MM.1S (cell line): Measurements from ENCODE around the gene SEC16B.

Experiments used
- DNase-seq: peaks from one replicate; pipeline ENCODE4 v3.0.0-alpha.2; 2015
- H2AFZ ChIP-seq: fragments of 300-600 bp; sonication (generic); 2 replicates; pipeline ENCODE4 v1.6.0; 2016; ENCODE audit warnings: antibody characterized with exemption, low read length
- H3F3A ChIP-seq: fragments of 300-600 bp; sonication (generic); 2 replicates; pipeline ENCODE4 v1.6.1; 2016; ENCODE audit warnings: mild to moderate bottlenecking, antibody characterized with exemption, low read length, moderate library complexity, mixed read lengths; ENCODE audit not compliant: insufficient read depth
- H3K27ac ChIP-seq: fragments of 300-600 bp; sonication (generic); 2 replicates; pipeline ENCODE4 v1.5.1; 2016; ENCODE audit warnings: mild to moderate bottlenecking, low read length
- H3K27me3 ChIP-seq: fragments of 300-600 bp; sonication (generic); replicated peaks from 2 replicates; pipeline ENCODE4 v1.6.0; 2016; ENCODE audit warnings: low read length; ENCODE audit not compliant: insufficient read depth
- H3K36me3 ChIP-seq: fragments of 300-600 bp; sonication (generic); replicated peaks from 2 replicates; pipeline ENCODE4 v1.6.1; 2016; ENCODE audit warnings: mild to moderate bottlenecking, low read length, mixed read lengths; ENCODE audit not compliant: insufficient read depth
- H3K4me1 ChIP-seq: fragments of 300-600 bp; sonication (generic); 2 replicates; pipeline ENCODE4 v1.6.1; 2016; ENCODE audit warnings: low read length, mixed read lengths
- H3K4me2 ChIP-seq: fragments of 300-600 bp; sonication (generic); 2 replicates; pipeline ENCODE4 v1.6.0; 2016; ENCODE audit warnings: low read depth, low read length
- H3K4me3 ChIP-seq: fragments of 300-600 bp; sonication (generic); 2 replicates; pipeline ENCODE4 v1.5.1; 2016; ENCODE audit warnings: low read length, mixed read lengths
- H3K79me2 ChIP-seq: fragments of 300-600 bp; sonication (generic); 2 replicates; pipeline ENCODE4 v1.6.1; 2016; ENCODE audit warnings: mixed run types, low read length, mixed read lengths
- H3K9ac ChIP-seq: fragments of 300-600 bp; sonication (generic); 2 replicates; pipeline ENCODE4 v1.6.1; 2016; ENCODE audit warnings: low read length, mixed read lengths
- H3K9me2 ChIP-seq: fragments of 300-600 bp; sonication (generic); replicated peaks from 2 replicates; pipeline ENCODE4 v1.6.1; 2016; ENCODE audit warnings: mild to moderate bottlenecking, low read length, mixed read lengths; ENCODE audit not compliant: insufficient read depth
- H3K9me3 ChIP-seq: fragments of 300-600 bp; sonication (generic); replicated peaks from 2 replicates; pipeline ENCODE4 v1.6.1; 2016; ENCODE audit warnings: mild to moderate bottlenecking, low read length, mixed read lengths; ENCODE audit not compliant: insufficient read depth
- H4K20me1 ChIP-seq: fragments of 300-600 bp; sonication (generic); 2 replicates; pipeline ENCODE4 v1.6.1; 2016; ENCODE audit warnings: mild to moderate bottlenecking, low read length, moderate library complexity, mixed read lengths; ENCODE audit not compliant: insufficient read depth
- CTCF ChIP-seq: fragments of 300-600 bp; sonication (generic); IDR thresholded peaks from 2 replicates; pipeline ENCODE4 v1.5.1; 2016; ENCODE audit warnings: antibody characterized with exemption, low read length, mixed read lengths
- EZH2 ChIP-seq: fragments of 300-600 bp; sonication (generic); optimal IDR thresholded peaks from 2 replicates; pipeline ENCODE3; 2017; ENCODE audit warnings: low read depth, mild to moderate bottlenecking, antibody characterized with exemption, low read length, mixed read lengths
- EZH2phosphoT487 ChIP-seq: fragments of 300-600 bp; sonication (generic); IDR thresholded peaks from 2 replicates; pipeline ENCODE4 v1.6.1; 2018; ENCODE audit warnings: antibody characterized with exemption, low read length

Gene SEC16B

GRCh38 chr1:177947623-177948022 lies 22.2 kb downstream of the SEC16B start:
- Histone ChIP-seq H3K79me2 (no peaks in the 10 kb centered on the region), H3K27ac (no peak overlapping the region), H4K20me1 (no peaks in the 10 kb centered on the region), H3K4me3 (no peak overlapping the region), H3K36me3 (no peaks in the 10 kb centered on the region), H3K9me3 (no peaks in the 10 kb centered on the region), H3K9ac (no peak overlapping the region), H2AFZ (no peak overlapping the region), H3K4me2 (no peak overlapping the region), H3K9me2 (no peaks in the 10 kb centered on the region), H3K27me3 (no peaks in the 10 kb centered on the region), H3K4me1 (no peaks in the 10 kb centered on the region), H3F3A (no peaks in the 10 kb centered on the region)
- no peak for DNase-seq
- TF ChIP-seq EZH2 = no peak
- TF ChIP-seq CTCF = no peak
- TF ChIP-seq EZH2phosphoT487 = no peak

GRCh38 chr1:177945943-177946650 lies 23.8 kb downstream of the SEC16B start:
- H3K9ac ChIP-seq = no peak overlapping the region
- peak; percentile 65 for DNase-seq
- no peaks in the 10 kb centered on the region for H3K9me2 ChIP-seq
- no peaks in the 10 kb centered on the region for H4K20me1 ChIP-seq
- no peaks in the 10 kb centered on the region for H3K27me3 ChIP-seq
- no peak overlapping the region for H3K4me3 ChIP-seq
- no peak overlapping the region for H3K27ac ChIP-seq
- H2AFZ ChIP-seq = no peak overlapping the region
- no peaks in the 10 kb centered on the region for H3K4me1 ChIP-seq
- H3K36me3 ChIP-seq = no peaks in the 10 kb centered on the region
- TF ChIP-seq EZH2phosphoT487 = no peak
- TF ChIP-seq CTCF = peak; percentile 97
- H3K9me3 ChIP-seq = no peaks in the 10 kb centered on the region
- H3F3A ChIP-seq = no peaks in the 10 kb centered on the region
- no peaks in the 10 kb centered on the region for H3K79me2 ChIP-seq
- no peak overlapping the region for H3K4me2 ChIP-seq

- no peaks in the 10 kb centered on the region for H3K9me3 ChIP-seq
- H3K4me2 ChIP-seq = no peak overlapping the region
- H4K20me1 ChIP-seq = no peaks in the 10 kb centered on the region
- H3K27me3 ChIP-seq = no peaks in the 10 kb centered on the region
- no peak for DNase-seq
- H3K79me2 ChIP-seq = no peaks in the 10 kb centered on the region
- H2AFZ ChIP-seq = no peak overlapping the region
- no peaks in the 10 kb centered on the region for H3K4me1 ChIP-seq
- H3K36me3 ChIP-seq = no peaks in the 10 kb centered on the region
- H3F3A ChIP-seq = no peaks in the 10 kb centered on the region
- no peak overlapping the region for H3K9ac ChIP-seq
- no peak overlapping the region for H3K4me3 ChIP-seq
- no peak overlapping the region for H3K27ac ChIP-seq
- TF ChIP-seq CTCF (no peak), EZH2phosphoT487 (no peak)
- H3K9me2 ChIP-seq = no peaks in the 10 kb centered on the region
Observed at GRCh38 chr1:177944016-177944949, 25.6 kb downstream of the SEC16B start.
